ENCODE results near the gene STIM2. TPM values are rescaled to one million over a fixed set of nuclear protein-coding genes. Genes with fewer than 3 reads are reported as not detected.

Gene STIM2
- total RNA-seq, 2 donors from 2014 or later, result 23.2 to 24.5 TPM

GRCh38 chr4:26907731-26908599 is 47.3 kb downstream of the STIM2 start:
- Histone ChIP-seq H3K27me3 (ENCODE audit: control insufficient read depth, insufficient read depth, low read length, poor library complexity, severe bottlenecking) (no peaks in the 10 kb centered on the region), H3K9ac (ENCODE audit: extremely low read depth, low read length, poor library complexity, severe bottlenecking) (no peak overlapping the region), H3K4me3 (ENCODE audit: low read length) (no peak overlapping the region), H3K27ac (ENCODE audit: low read depth, low read length) (no peak overlapping the region), H3K4me1 (ENCODE audit: control insufficient read depth, insufficient read depth, low read length) (no peaks in the 10 kb centered on the region), H3K36me3 (ENCODE audit: control insufficient read depth, insufficient read depth, low read length) (no peaks in the 10 kb centered on the region), H3K9me3 (ENCODE audit: control insufficient read depth, low read length) (no peaks in the 10 kb centered on the region)
- no peak for DNase-seq
- Mint-ChIP-seq H3K9me3 (no peaks in the 10 kb centered on the region), H3K27ac (no peak overlapping the region), H3K4me3 (no peak overlapping the region), H3K4me1 (peaks cover 42% of the 10 kb centered on the region), H3K36me3 (ENCODE audit: low read depth) (no peaks in the 10 kb centered on the region), H3K27me3 (ENCODE audit: insufficient read depth) (no peaks in the 10 kb centered on the region)
- WGBS, 2 experiments (ENCODE audit: insufficient coverage in 1 of 2, insufficient read length in 1 of 2), result 93 to 98% methylated on average over 6 to 7 of the region's 7 CpGs
- TF ChIP-seq CTCF (conservative IDR thresholded peaks at IDR 0.05), result no peak

- WGBS, 2 experiments (ENCODE audit: insufficient coverage in 1 of 2, insufficient read length in 1 of 2), result 96 to 100% methylated on average over 1 to 5 of the region's 5 CpGs
- TF ChIP-seq CTCF (conservative IDR thresholded peaks at IDR 0.05), result no peak
Measured at GRCh38 chr4:26909369-26909768, 48.7 kb downstream of the STIM2 start.

GRCh38 chr4:26911254-26911653 is 50.6 kb downstream of the STIM2 start:
- Mint-ChIP-seq H3K9me3 (no peaks in the 10 kb centered on the region), H3K27ac (no peak overlapping the region), H3K4me3 (no peak overlapping the region), H3K27me3 (ENCODE audit: insufficient read depth) (no peaks in the 10 kb centered on the region), H3K4me1 (peaks cover 34% of the 10 kb centered on the region), H3K36me3 (ENCODE audit: low read depth) (no peaks in the 10 kb centered on the region)
- DNase-seq, result no peak
- Histone ChIP-seq H3K36me3 (ENCODE audit: control insufficient read depth, insufficient read depth, low read length) (no peaks in the 10 kb centered on the region), H3K9me3 (ENCODE audit: control insufficient read depth, low read length) (no peaks in the 10 kb centered on the region), H3K9ac (ENCODE audit: extremely low read depth, low read length, poor library complexity, severe bottlenecking) (no peak overlapping the region), H3K4me3 (ENCODE audit: low read length) (no peak overlapping the region), H3K4me1 (ENCODE audit: control insufficient read depth, insufficient read depth, low read length) (no peaks in the 10 kb centered on the region), H3K27ac (ENCODE audit: low read depth, low read length) (no peak overlapping the region), H3K27me3 (ENCODE audit: control insufficient read depth, insufficient read depth, low read length, poor library complexity, severe bottlenecking) (no peaks in the 10 kb centered on the region)
- no peak for TF ChIP-seq CTCF (conservative IDR thresholded peaks at IDR 0.05)

More at GRCh38 chr4:26909369-26909768, 48.7 kb downstream of the STIM2 start:
- Histone ChIP-seq H3K4me1 (ENCODE audit: control insufficient read depth, insufficient read depth, low read length) (no peaks in the 10 kb centered on the region), H3K4me3 (ENCODE audit: low read length) (no peak overlapping the region), H3K27ac (ENCODE audit: low read depth, low read length) (no peak overlapping the region), H3K36me3 (ENCODE audit: control insufficient read depth, insufficient read depth, low read length) (no peaks in the 10 kb centered on the region), H3K27me3 (ENCODE audit: control insufficient read depth, insufficient read depth, low read length, poor library complexity, severe bottlenecking) (no peaks in the 10 kb centered on the region), H3K9ac (ENCODE audit: extremely low read depth, low read length, poor library complexity, severe bottlenecking) (no peak overlapping the region), H3K9me3 (ENCODE audit: control insufficient read depth, low read length) (no peaks in the 10 kb centered on the region)
- Mint-ChIP-seq H3K27ac (no peak overlapping the region), H3K4me1 (peaks cover 43% of the 10 kb centered on the region), H3K36me3 (ENCODE audit: low read depth) (no peaks in the 10 kb centered on the region), H3K4me3 (no peak overlapping the region), H3K9me3 (no peaks in the 10 kb centered on the region), H3K27me3 (ENCODE audit: insufficient read depth) (no peaks in the 10 kb centered on the region)
- no peak for DNase-seq
